Activated naive CD4-positive, alpha-beta T cell treated with anti-CD3 and anti-CD28 coated beads, Interleukin-2, amount 10 ng/mL, durations not matched to agents 7 days and 5 days (primary cell): ENCODE data around the gene TUBA3D.
"Not testable (repeated sequence)": the region's sequence is repeated elsewhere in the genome, so short reads cannot be mapped to it uniquely, and the experiment has no call there.

Experiments
- CTCF ChIA-PET: fragments of 350-600 bp; sonication (Branson Sonifier 250); formaldehyde crosslinking; loops from one replicate; lab custom pipeline; 2021; ENCODE audit warnings: antibody characterized with exemption; lab: Charles Lee
- DNase-seq: peaks from one replicate; pipeline ENCODE4 v3.0.0-alpha.2; 2020
- H3K27ac Mint-ChIP-seq: one replicate; pipeline ENCODE4 v1.8.0; 2021; ENCODE audit warnings: mild to moderate bottlenecking, moderate library complexity, mixed read lengths
- H3K27me3 Mint-ChIP-seq: one replicate; pipeline ENCODE4 v1.8.0; 2021; ENCODE audit warnings: mild to moderate bottlenecking, mixed read lengths
- H3K36me3 Mint-ChIP-seq: one replicate; pipeline ENCODE4 v1.8.0; 2021; ENCODE audit warnings: mixed read lengths
- H3K4me1 Mint-ChIP-seq: one replicate; pipeline ENCODE4 v1.8.0; 2021; ENCODE audit warnings: mixed read lengths
- H3K4me3 Mint-ChIP-seq: one replicate; pipeline ENCODE4 v1.8.0; 2021; ENCODE audit warnings: mild to moderate bottlenecking, moderate library complexity, mixed read lengths
- H3K9me3 Mint-ChIP-seq: one replicate; pipeline ENCODE4 v1.8.0; 2021; ENCODE audit warnings: mixed read lengths

TUBA3D gene

DNA sequence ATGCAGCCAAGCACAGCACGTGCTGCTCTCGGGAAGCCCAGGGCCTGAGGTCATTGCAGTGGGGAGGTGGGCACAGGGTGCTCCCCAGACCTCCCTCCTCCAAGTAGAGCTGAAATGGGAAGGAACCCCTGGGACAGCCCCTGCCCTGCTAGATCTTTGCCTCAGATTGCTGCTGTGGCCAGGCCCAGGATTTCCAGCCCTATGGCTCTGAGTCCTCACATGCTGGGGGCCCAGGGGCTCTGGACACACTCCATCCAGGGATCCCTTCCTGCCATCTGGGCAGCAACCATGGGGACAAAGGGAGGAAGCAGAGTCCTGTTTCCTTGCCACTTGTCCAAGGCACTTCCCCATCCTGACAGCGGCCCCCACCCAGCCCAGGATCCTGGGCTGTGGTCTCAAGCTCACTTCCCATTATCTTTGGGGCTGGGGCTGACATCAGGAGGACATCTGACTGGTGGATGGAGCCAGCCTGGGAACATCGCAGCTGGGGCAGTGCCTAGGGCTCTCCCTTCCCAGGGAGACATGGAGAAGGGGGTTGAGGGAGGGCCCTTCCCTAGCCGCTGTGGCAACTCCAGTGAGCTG is 54.0 kb downstream of the TUBA3D start:
- not testable (repeated sequence) for H3K27ac Mint-ChIP-seq, H3K4me3 Mint-ChIP-seq, DNase-seq, H3K9me3 Mint-ChIP-seq, H3K36me3 Mint-ChIP-seq
- Mint-ChIP-seq H3K4me1 (peaks cover 17% of the 10 kb centered on the region), H3K27me3 (peaks cover 18% of the 10 kb centered on the region)
- CTCF ChIA-PET = interaction anchor here (1.8 kb wide), 1 partner anchor 37 kb away, joined by 6 read pairs; the partner anchor contains the start of gene MZT2A

GRCh38 chr2:131530626-131531344 is 54.9 kb downstream of the TUBA3D start:
- peaks cover 12% of the 10 kb centered on the region for H3K27me3 Mint-ChIP-seq
- CTCF ChIA-PET, H3K27ac Mint-ChIP-seq, H3K36me3 Mint-ChIP-seq, H3K4me3 Mint-ChIP-seq, H3K9me3 Mint-ChIP-seq: not testable (repeated sequence)
- DNase-seq = peak; percentile 35
- H3K4me1 Mint-ChIP-seq = peaks cover 17% of the 10 kb centered on the region

DNA sequence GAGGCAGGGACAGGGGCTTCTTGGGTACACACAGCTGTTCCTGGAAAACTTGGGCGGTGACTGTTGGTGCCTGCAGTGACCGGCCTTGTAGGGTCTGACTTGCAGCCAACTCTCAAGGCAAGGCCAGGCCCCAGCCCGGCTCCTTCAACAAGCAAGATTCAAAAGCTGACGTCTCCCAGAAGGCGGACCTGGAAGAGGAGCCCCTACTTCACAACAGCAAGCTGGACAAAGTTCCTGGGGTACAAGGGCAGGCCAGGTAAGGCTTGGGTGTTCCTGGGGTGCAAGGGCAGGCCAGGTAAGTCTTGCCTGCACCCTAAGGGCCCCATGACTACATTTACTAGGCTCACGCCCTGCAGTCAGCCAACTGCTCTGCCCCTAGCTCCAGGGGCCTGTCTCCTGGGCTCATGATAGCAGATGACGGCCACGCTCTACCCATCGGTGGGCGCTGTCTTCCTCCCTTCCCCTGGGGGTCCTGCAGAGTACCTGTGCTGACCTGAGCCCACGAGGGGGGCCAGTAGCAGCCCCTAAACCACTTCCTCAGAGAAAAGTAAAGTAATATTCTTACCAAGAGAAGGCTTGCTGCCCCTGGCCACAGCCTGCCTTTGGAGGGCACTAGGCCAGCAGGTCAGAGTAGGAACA is 55.7 kb downstream of the TUBA3D start:
- Mint-ChIP-seq H3K27me3 (peaks cover 12% of the 10 kb centered on the region), H3K4me1 (peaks cover 17% of the 10 kb centered on the region)
- H3K9me3 Mint-ChIP-seq, DNase-seq, CTCF ChIA-PET, H3K4me3 Mint-ChIP-seq, H3K36me3 Mint-ChIP-seq, H3K27ac Mint-ChIP-seq: not testable (repeated sequence)
